Stimulated activated CD8-positive, alpha-beta memory T cell treated with anti-CD3 and anti-CD28 coated beads, Interleukin-4, amount 100 ng/mL, for 48 hours (primary cell): Measurements from ENCODE around the gene ARAF.
A peak's percentile ranks its signal among the peaks of the same experiment; 100 is the strongest.
"Not testable (repeated sequence)": the region's sequence is repeated elsewhere in the genome, so short reads cannot be mapped to it uniquely, and the experiment has no call there.

Source experiments
- DNase-seq: peaks from one replicate; pipeline ENCODE4 v3.0.0-alpha.2; 2020

The ARAF gene

GRCh38 chrX:47560934-47561658 is at the start of gene ARAF:
Gene ARAF, plus strand, starts transcription at chrX:47561205. Its CDS starts 1,763 bp downstream, at chrX:47562968.
- DNase-seq, result peak; percentile 93

DNA sequence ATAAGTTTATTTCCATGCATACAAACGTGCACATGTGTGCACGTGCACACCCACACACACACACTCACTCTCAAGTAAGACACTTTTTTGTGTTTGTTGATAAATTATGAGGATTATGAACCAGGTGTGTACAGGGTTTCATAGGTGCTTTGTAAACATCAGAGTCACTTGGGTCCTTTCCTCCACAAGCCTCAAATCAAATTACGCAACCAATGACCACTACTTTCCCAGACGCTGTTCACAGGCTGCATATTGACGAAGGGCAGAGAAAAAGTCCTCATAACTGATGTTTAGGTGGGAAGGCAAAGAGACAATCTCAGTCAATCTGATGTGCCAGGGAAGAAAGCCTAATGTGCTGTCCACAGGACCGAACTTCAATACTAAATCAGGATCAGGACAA is 48.6 kb upstream of the ARAF start:
- DNase-seq, result not testable (repeated sequence)

- DNase-seq, result peak; percentile 29
These were observed 47.7 kb upstream of the ARAF start for GRCh38 chrX:47513034-47513965.

DNA sequence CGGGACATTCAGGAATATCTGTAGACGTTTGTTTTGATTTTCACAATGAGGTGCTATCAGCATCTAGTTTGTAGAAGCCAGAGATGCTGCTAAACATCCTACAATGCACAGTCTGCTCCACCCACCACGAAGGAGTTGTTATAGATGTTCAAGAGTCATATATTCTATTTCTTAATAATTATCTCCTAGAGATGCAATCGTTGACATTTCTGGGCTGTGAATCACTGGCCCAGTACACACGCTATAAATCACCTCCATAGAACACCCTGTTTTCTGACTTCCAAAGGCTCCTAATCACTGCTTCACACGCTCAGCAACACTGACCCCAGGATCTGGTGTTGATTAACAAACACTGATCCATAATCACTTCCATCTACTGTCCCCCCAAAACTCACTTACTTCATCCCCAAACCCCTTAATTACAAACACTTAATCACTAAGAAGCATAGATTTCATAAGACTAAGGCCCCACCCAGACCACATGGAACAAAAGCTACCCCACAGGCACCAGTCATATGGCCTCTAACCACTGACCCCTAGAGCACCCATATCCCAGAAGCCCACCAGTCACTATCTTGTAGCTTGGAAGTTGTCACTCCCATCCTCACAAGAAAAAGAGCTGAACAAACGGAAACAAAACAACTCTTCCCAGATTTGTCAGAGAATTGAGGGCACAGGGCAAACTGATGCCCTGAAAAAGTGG is 46.3 kb upstream of the ARAF start:
- DNase-seq, result no peak

DNA sequence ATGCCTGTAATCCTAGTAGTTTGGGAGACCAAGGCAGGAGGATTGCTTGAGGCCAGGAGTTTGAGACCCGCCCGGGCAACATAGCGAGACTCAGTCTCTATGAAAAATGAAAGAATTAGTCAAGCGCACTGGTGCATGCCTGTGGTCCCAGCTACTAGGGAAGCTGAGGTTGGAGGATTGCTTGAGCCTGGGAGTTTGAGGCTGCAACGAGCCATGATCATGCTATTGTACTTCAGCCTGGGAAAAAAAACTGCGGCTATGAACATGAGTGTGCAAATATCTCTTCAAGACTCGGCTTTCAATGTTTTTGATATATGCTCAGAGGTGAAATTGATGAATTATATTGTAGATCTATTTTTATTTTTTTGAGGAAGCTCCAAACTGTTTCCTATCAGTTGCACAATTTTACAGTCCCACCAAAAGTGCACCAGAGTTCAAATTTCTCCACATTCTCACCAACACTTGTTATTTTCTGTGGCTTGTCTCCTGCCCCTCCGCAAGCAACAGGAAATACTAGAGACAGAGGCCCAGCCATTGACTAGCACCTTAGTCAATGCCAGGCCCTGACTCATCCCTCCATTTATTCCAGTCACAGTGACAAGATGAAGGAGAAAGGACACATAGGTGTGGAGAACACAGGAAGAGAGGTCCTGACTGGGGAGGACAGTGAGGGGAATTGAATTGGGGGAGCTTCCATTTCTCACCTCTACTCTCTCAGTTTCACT is 44.9 kb upstream of the ARAF start:
- DNase-seq, result no peak

DNA sequence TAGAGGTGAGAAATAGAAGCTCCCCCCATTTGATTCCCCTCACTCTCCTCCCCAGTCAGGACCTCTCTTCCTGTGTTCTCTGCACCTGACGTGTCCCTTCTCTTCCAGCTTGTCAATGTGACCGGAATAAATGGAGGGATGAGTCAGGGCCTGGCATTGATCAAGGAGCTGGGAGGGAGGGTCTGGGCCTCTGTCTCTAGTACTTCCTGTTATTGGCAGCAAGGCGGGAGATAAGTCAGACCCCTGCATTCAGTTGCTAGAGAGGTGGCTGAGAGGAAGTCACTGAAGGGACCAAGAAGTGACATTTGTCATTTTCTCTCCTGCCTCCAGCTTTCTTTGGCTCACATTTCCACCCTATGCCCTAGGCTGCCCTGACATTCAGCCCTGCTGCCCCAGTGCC is 42.9 kb upstream of the ARAF start:
- DNase-seq, result no peak

DNA sequence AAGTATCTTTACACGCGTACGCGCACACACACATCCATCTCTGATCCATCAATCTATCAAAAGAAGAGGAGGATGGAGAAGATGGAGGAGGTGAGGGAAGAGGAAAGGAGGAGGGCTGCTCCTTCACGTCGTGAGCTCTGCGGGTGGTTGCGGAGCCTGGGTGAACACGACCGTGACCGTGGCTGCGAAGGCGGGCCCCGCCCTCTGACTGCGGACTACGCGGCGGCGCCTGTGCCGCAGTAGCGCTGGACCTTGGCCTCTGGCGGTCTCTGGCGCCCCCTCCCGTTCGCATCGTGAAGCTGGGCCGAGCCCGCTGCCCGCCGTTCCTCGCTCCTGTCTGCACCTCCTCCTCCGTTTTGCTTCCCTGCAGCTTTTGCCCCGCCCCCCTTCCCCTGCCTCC is 37.7 kb upstream of the ARAF start:
- peak; percentile 89 for DNase-seq

GRCh38 chrX:47523713-47524166 is 37.3 kb upstream of the ARAF start:
- DNase-seq, result no peak

DNA sequence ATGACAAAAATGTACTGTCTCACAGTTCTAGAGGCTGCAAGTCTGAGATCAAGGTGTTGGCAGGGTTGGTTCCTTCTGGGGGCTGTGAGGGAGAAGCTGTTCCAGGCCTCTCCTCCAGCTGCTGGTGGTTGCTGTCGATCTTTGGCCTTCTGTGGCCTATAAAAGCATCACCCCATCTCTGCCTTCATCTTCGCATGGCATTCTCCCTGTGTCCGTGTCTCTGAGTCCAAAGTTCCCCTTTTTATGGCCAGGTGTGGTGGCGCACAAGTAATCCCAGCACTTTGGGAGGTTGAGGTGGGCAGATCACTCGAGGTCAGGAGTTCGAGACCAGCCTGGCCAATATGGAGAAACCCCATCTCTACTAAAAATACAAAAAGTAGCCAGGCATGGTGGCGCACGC is 31.5 kb upstream of the ARAF start:
- DNase-seq, result no peak

GRCh38 chrX:47530049-47530448 is 31.0 kb upstream of the ARAF start:
- DNase-seq, result no peak

DNA sequence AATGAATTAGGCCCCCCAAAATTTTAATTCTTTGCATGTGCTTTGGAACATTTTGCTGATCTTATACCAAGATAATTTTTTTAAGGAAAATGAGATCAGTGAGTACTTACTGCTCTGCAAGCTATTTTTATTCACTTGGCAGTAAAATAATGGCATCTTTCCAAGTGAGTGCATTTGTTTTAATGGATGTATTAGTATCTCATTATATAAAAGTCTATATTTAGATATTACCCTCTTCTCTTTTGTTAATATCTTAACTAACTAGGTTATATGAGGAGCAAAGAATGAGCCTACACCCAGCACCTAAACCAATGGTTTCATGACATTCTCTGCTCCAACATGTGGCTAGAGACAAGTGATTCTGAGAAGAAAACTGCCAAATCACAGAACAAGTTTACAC is 21.1 kb upstream of the ARAF start:
- no peak for DNase-seq

DNA sequence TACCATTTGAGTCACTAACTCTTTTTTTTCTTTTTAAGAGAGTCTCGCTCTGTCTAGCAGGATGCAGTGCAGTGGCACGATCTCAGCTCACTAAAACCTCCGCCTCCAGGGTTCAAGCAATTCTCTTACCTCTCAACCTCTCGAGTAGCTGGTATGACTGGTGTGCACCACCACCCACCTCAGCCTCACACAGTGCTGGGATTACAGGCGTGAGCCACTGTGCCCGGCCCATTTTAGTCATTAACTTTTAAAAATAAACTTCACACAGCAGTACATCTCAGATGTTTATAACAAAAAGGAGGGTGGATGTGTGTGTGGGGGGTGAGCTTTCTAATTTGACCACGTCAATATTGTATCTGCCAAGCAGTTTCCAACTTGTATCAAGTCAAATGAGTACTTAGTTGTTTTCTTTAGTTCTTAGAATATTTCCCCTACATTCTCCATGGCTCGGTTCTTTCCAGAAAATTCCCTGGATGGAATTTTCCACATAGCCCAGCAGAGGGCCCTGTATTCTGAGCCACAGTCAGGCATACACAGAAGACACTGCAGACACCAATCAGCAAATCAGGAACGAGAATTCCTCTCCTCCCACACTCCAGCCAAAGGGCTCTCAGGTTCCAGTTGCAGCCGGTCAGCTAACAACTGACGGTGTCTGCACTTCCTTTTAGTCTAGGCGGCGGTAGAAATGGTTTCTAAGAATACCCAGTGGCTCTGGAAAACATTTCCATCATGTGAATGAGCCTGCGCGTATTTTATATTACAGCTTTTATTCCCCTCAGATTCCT is 20.1 kb upstream of the ARAF start:
- DNase-seq, result no peak

GRCh38 chrX:47543496-47543895 is 17.5 kb upstream of the ARAF start:
- no peak for DNase-seq

- peak; percentile 82 for DNase-seq
These were observed 4.9 kb upstream of the ARAF start for GRCh38 chrX:47556045-47556623.

DNA sequence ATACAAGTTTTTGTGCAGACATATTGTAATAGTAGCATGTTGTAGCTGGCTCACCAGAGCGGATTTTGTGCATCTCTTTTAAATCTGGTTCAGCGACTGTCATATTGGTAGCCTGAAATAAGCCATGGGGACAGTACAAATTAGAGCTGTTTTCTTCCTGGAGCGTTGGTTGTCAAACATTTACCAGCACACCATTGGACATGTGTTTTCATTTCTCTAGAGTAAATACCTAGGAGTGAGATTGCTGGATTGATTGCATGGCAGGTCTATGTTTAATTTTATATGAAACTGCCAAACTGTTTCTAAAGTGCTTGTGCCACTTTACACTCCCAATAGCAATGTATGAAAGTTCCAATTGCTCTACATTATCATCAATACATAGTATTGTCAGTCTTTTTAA is 2.6 kb upstream of the ARAF start:
- DNase-seq, result no peak

GRCh38 chrX:47560179-47560933 is 649 bp upstream of the ARAF start:
- no peak for DNase-seq

GRCh38 chrX:47561659-47562151 is 700 bp downstream of the ARAF start:
- DNase-seq, result no peak

DNA sequence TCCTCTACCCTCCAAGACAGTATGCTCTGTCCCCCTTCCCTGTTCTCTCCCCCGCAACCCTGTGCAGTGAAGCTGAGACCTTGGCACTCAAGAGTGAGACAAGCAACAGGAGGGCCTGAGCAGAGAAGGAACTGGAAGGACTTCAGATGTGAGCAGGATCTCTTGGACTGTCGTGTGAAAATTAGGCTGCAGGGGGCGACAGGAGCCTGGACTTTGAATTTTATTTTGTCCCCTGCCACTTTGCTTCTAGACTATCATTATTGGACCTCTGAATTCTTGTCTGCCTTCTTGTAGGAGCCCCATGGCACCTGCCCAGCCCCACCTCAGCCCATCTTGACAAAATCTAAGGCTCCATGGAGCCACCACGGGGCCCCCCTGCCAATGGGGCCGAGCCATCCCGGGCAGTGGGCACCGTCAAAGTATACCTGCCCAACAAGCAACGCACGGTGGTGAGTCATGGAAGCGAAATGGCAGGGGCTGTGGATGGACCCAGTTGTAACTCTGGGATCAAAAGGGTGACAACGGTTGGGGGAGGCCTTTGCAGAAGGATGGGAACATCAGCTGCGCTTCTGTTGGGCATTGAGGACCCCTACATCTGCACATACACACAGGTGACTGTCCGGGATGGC is 1.7 kb downstream of the ARAF start:
- DNase-seq, result peak; percentile 54

GRCh38 chrX:47563801-47564315 is 2.9 kb downstream of the ARAF start:
- DNase-seq, result no peak
